AG09319 (cell line): Measurements from ENCODE around the gene DNAJB5.

Experiments used
- DNase-seq: peaks from one replicate; pipeline ENCODE4 v3.0.0-alpha.2; 2010; ENCODE audit warnings: low read depth; ENCODE audit errors: extremely low read depth
- TF ChIP-seq, protein P1 (sequence below): IDR thresholded peaks from 2 replicates; pipeline ENCODE4 v1.5.1; 2011; ENCODE audit warnings: low read depth, mild to moderate bottlenecking, inconsistent platforms, low read length, moderate library complexity

DNAJB5 gene

DNA sequence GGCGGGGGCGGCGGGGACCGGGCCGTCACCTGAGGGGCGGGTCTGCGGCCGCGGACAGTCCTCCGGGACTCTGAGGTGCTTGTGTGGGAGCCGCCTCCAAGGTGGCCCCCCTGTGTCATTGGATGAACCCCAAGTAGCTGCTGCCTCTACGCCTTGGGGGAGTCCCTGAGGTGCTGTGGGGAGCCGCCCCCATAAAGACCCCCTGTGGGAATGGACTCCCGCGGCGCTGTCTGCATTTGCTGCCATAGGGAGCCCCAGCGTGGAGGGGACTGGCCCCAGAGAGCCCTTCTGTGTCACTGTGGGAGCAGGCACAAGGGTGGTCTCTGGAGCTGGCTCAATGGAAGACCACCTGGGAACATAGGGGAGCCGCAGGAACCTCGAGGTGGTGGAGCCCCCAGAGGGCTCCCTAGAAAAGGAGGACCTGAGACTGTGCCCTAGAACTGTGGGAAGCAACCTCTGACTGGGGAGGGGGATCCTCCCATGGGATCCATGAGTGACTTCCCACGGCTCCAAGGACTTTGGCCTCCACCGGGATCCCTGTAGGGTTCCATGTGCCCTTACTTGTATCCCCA, 31.0 kb upstream of the DNAJB5 start:
- TF ChIP-seq, protein P1, sequence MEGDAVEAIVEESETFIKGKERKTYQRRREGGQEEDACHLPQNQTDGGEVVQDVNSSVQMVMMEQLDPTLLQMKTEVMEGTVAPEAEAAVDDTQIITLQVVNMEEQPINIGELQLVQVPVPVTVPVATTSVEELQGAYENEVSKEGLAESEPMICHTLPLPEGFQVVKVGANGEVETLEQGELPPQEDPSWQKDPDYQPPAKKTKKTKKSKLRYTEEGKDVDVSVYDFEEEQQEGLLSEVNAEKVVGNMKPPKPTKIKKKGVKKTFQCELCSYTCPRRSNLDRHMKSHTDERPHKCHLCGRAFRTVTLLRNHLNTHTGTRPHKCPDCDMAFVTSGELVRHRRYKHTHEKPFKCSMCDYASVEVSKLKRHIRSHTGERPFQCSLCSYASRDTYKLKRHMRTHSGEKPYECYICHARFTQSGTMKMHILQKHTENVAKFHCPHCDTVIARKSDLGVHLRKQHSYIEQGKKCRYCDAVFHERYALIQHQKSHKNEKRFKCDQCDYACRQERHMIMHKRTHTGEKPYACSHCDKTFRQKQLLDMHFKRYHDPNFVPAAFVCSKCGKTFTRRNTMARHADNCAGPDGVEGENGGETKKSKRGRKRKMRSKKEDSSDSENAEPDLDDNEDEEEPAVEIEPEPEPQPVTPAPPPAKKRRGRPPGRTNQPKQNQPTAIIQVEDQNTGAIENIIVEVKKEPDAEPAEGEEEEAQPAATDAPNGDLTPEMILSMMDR = no peak
- DNase-seq = no peak

DNA sequence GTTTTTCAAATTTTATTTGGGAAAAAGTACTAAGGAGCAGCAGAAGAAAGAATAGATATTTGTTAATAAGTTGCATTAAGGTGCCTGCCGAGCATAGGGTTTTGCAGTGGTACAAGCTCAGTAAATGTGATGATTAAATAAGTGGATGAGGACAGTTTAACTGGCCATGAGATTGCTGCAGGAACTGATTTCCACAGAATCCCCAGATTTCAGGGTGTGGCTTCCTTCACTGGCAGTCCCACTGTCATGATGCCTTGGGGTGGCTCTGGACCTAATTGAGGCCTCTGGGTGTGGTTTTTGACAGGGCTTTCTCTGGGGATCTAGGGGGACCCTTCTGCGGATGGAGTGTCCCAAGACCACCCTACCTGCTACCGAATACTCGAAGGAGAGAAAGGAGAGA, 30.1 kb upstream of the DNAJB5 start:
- TF ChIP-seq, protein P1 = no peak
- no peak for DNase-seq

DNA sequence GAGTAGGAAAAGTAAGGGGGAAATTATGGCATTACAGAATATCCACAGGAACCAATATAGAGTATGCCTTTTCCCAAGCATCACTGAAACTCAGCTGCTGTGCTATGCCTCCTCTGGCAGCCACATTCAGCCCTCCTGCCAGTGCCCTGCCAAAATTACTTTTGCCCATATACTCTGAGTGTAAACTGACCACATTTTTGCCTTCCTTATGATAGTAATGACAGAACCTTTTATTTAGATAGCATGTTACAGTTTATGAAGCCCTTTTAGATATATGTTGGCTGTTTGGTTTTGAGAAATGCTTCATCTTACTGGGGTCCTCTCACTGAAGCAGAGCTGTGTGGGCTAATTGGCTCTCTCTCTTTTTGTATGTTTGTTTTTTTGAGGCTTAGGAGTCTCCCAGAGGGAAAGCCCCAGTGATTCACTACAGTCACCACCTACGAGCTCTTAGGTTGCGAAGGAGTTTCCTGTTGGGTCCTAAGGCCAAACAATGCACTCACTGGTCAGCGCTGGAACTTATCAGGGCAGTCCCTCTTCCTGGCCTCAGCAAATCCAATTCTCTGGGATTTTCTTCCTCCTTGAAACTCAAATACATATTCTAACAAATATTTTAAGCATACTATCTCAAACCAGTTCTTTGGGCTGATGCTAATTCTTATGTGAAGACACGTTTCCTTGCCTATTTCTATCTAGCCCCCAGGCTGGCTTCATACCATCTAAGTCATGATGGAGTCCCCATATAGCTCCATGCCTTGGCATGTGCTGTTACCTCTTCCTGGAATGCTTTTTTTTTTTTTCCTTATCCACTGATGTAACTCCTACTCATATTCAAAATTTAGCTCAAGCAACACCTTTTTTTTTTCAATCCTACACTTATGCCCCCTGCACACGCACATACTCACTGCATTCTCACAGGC, 27.7 kb upstream of the DNAJB5 start:
- DNase-seq = peak; percentile 8
- TF ChIP-seq, protein P1 = no peak

DNA sequence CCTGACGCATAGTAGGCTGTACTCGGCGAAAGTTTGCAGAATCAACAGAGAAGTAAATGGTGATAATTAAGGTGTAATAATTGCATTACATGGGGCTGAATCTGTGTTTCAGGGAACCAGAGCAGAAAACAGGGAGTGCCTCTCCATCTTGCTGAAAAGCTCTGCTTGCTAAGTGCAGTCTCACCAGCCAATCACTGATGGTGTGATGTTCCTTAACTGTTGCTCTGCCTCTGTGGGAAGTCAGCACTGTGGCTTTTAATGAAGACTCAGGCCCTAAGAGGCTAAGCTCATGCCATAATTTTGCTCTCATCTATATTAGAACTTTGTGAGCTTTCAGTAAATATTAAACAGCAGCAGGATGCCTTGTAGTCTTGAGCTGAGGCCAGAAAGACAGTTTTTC, 27.0 kb upstream of the DNAJB5 start:
- no peak for DNase-seq
- TF ChIP-seq, protein P1 = no peak

DNA sequence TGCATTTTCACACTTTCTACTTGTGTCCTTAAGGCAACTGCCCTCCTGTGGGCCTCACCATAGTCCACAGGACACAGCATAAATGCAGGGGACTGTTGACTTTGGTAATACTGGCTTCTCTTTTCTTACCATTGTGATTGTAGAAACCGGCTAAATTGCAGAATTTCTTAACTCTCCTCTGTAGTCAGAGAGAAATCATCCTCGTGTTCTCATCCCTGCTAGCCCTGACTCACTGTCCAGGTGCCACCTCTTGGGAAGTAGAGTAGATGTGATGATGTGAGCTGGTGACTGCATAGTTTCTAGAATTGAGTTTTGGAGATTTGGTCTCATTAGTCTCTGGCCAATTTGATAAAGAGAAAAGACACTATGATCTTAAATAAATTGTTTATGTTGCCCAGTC, 26.0 kb upstream of the DNAJB5 start:
- TF ChIP-seq, protein P1 = no peak
- DNase-seq = no peak

DNA sequence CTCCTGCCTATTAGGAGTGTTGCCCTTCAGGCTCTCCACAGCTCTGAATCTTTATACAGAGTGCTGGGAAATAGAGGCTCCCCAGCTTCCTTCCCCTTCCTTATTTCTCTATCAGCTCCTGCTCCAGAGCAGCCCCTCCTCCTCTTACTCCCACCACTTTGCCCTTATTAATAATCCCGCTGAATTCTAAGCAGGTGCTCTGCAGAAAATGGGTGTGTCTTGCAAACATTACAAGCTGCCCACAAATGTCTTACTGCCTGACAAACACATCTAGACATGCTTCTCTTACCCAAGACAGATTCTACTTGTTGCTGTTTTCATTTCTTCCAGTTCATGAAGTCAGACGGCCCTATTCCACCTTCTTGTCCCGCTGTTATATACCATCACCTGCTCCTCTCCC, 25.1 kb upstream of the DNAJB5 start:
- TF ChIP-seq, protein P1 = no peak
- no peak for DNase-seq

DNA sequence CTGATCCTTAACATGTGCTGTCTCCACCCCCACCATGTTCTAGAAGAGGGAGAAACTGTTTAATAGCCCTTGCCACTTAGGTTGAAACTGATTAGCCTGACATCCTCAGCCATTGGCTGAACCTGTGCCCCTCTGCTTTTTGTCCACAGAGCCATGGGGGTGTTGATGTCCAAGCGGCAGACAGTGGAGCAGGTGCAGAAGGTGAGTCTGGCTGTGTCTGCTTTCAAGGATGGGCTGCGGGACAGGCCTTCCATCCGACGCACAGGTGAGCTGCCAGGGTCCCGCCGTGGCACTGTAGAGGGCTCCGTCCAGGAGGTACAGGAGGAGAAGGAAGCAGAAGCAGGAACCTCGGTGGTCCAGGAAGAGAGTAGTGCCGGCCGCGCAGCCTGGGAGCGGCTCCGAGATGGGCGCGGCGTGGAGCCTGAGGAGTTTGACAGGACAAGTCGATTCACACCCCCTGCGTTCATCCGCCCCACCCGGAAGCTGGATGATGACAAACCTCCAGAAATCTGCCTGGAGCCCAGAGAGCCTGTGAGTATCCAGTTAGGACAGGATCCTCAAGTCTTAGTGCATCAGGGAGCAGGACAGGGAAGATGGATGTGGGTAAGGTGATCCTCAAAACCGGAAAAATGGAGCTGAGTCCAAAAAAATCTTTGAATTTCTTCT, 18.3 kb upstream of the DNAJB5 start:
- DNase-seq = no peak
- TF ChIP-seq, protein P1 = no peak
